Caco-2 (cell line): ENCODE measurements around the gene TFAP2A. TPM values are rescaled to one million over a fixed set of nuclear protein-coding genes. Genes with fewer than 3 reads are reported as not detected.

Experiments
- BruUV-seq: library from RNA; stranded (reverse); fragments of 400-500 nt; replicated peaks from 2 replicates; lab custom pipeline; 2021; lab: Mats Ljungman, UMichigan
- CTCF ChIA-PET: fragments of 300-600 bp; sonication (Branson Sonifier 250); formaldehyde crosslinking; loops from one replicate; lab custom pipeline; 2022; ENCODE audit warnings: antibody characterized with exemption; lab: Charles Lee
- POLR2A ChIA-PET: fragments of 300-600 bp; sonication (Branson Sonifier 250); formaldehyde crosslinking; loops from one replicate; lab custom pipeline; 2022; ENCODE audit warnings: antibody characterized with exemption; lab: Charles Lee
- DNase-seq, 2 experiments: peaks; one replicate each; pipeline versions ENCODE4 v3.0.0 to v3.0.0-alpha.2; 2020 to 2022
- H3K27me3 ChIP-seq: replicated peaks from 2 replicates; pipeline ENCODE4 v1.6.0; 2011; ENCODE audit warnings: low read length; ENCODE audit not compliant: control insufficient read depth, insufficient read depth
- H3K36me3 ChIP-seq: 2 replicates; pipeline ENCODE4 v1.5.1; 2011; ENCODE audit warnings: low read length; ENCODE audit not compliant: control insufficient read depth, insufficient read depth
- H3K4me1 ChIP-seq: fragments of 250-450 bp; sonication (Bioruptor Pico); 2 replicates; pipeline ENCODE4 v1.5.1; 2020; ENCODE audit warnings: mild to moderate bottlenecking
- H3K4me3 ChIP-seq: 2 replicates; pipeline ENCODE4 v1.5.1; 2011; ENCODE audit warnings: low read depth, mild to moderate bottlenecking, control low read depth, low read length
- H3K9me3 ChIP-seq: fragments of 250-450 bp; sonication (Bioruptor Pico); 2 replicates; pipeline ENCODE4 v1.5.1; 2020; ENCODE audit warnings: mild to moderate bottlenecking, moderate library complexity
- H3K27ac Mint-ChIP-seq: one replicate; pipeline ENCODE4 v1.8.0; 2022; ENCODE audit warnings: mixed read lengths; ENCODE audit not compliant: unreplicated experiment
- H3K27me3 Mint-ChIP-seq: one replicate; pipeline ENCODE4 v1.8.0; 2022; ENCODE audit warnings: mixed read lengths; ENCODE audit not compliant: insufficient read depth, unreplicated experiment
- H3K36me3 Mint-ChIP-seq: one replicate; pipeline ENCODE4 v1.8.0; 2022; ENCODE audit warnings: mild to moderate bottlenecking, mixed read lengths; ENCODE audit not compliant: insufficient read depth, unreplicated experiment
- H3K4me1 Mint-ChIP-seq: one replicate; pipeline ENCODE4 v1.8.0; 2022; ENCODE audit warnings: low read depth, mixed read lengths; ENCODE audit not compliant: unreplicated experiment
- H3K4me3 Mint-ChIP-seq: one replicate; pipeline ENCODE4 v1.8.0; 2022; ENCODE audit warnings: mild to moderate bottlenecking, moderate library complexity, mixed read lengths; ENCODE audit not compliant: unreplicated experiment
- H3K9me3 Mint-ChIP-seq: one replicate; pipeline ENCODE4 v1.8.0; 2022; ENCODE audit warnings: mixed read lengths; ENCODE audit not compliant: unreplicated experiment
- CTCF ChIP-seq, 2 experiments: fragments of 200-600 bp in 1 of 2; IDR thresholded peaks; 1 replicate in 1 of 2; 2 replicates in 1 of 2; pipeline versions ENCODE4 v1.5.1 to v1.8.0; 2011 to 2022; ENCODE audit warnings: antibody characterized with exemption in 1 of 2, control low read depth in 1 of 2, inconsistent platforms in 1 of 2, low read depth in 1 of 2, low read length in 1 of 2, mild to moderate bottlenecking in 1 of 2, moderate library complexity in 1 of 2; ENCODE audit not compliant: insufficient read depth in 1 of 2, severe bottlenecking in 1 of 2, unreplicated experiment in 1 of 2
- intact Hi-C: fragments of 100-400 bp; cut with micrococcal nuclease; formaldehyde crosslinking; loops from one replicate; pipeline ENCODE4 v1.10.0; 2022; ENCODE audit not compliant: unreplicated experiment
- microRNA-seq: library from miRNA; unstranded; fragments of <30 nt; microRNA quantifications from one replicate; pipeline ENCODE4 v1.2.0, GENCODE V29; 2022
- total RNA-seq: library from RNA; stranded (reverse); gene quantifications from 2 replicates; pipeline ENCODE4 v1.2.3, GENCODE V29; 2022

Gene TFAP2A
- total RNA-seq, 1 experiment from 2014 or later = 6.3 TPM

- no peak for TF ChIP-seq CTCF (IDR thresholded peaks at IDR 0.05; ENCODE audit: insufficient read depth in 1 of 2, low read depth in 1 of 2, low read length in 1 of 2, severe bottlenecking in 1 of 2, unreplicated experiment in 1 of 2)
- H3K27ac Mint-ChIP-seq = no peak overlapping the region
- Histone ChIP-seq H3K4me3 (no peak overlapping the region), H3K9me3 (no peaks in the 10 kb centered on the region), H3K4me1 (no peaks in the 10 kb centered on the region), H3K27me3 (no peaks in the 10 kb centered on the region), H3K36me3 (no peaks in the 10 kb centered on the region)
- ChIA-PET CTCF (no interaction called here), POLR2A (no interaction called here)
- H3K4me3 Mint-ChIP-seq = no peak overlapping the region
- DNase-seq = no peak
- H3K36me3 Mint-ChIP-seq = no peaks in the 10 kb centered on the region
- no TSS peak for BruUV-seq
- no peaks in the 10 kb centered on the region for H3K9me3 Mint-ChIP-seq
- intact Hi-C loops = loop anchor here (5.0 kb wide), 1 partner anchor 52 kb away; no protein-coding TSS in a partner anchor
- H3K4me1 Mint-ChIP-seq = peaks cover 7% of the 10 kb centered on the region
- H3K27me3 Mint-ChIP-seq = no peaks in the 10 kb centered on the region
These were observed 64.2 kb downstream of the TFAP2A start for GRCh38 chr6:10350720-10351119.

GRCh38 chr6:10347561-10348327, 67.1 kb downstream of the TFAP2A start:
- no peaks in the 10 kb centered on the region for H3K36me3 ChIP-seq
- intact Hi-C loops = no loop called here
- H3K36me3 Mint-ChIP-seq = no peaks in the 10 kb centered on the region
- no peak for TF ChIP-seq CTCF (IDR thresholded peaks at IDR 0.05; ENCODE audit: insufficient read depth in 1 of 2, low read depth in 1 of 2, low read length in 1 of 2, severe bottlenecking in 1 of 2, unreplicated experiment in 1 of 2)
- no peaks in the 10 kb centered on the region for H3K9me3 ChIP-seq
- BruUV-seq = no TSS peak
- H3K4me1 Mint-ChIP-seq = no peaks in the 10 kb centered on the region
- H3K27me3 ChIP-seq = no peaks in the 10 kb centered on the region
- H3K4me3 Mint-ChIP-seq = no peak overlapping the region
- POLR2A ChIA-PET = no interaction called here
- no peaks in the 10 kb centered on the region for H3K9me3 Mint-ChIP-seq
- H3K27ac Mint-ChIP-seq = no peak overlapping the region
- CTCF ChIA-PET = no interaction called here
- H3K27me3 Mint-ChIP-seq = no peaks in the 10 kb centered on the region
- H3K4me1 ChIP-seq = no peaks in the 10 kb centered on the region
- DNase-seq = no peak
- H3K4me3 ChIP-seq = no peak overlapping the region

Small RNAs within 50 kb of the gene (microRNA-seq; reads per million reads assigned to microRNA genes)
- not detected for gene MIR5689

Other genes starting within 250 kb of the TFAP2A start
- gene GCNT2, start 106.3 kb upstream of the TFAP2A start, total RNA-seq = 68.1 and 70.7 TPM in 2 replicates